ENCODE measurements around the gene NR5A2.

The NR5A2 gene

GRCh38 chr1:200207711-200208126 lies 180.2 kb downstream of the NR5A2 start:
- DNase-seq: no peak

DNA sequence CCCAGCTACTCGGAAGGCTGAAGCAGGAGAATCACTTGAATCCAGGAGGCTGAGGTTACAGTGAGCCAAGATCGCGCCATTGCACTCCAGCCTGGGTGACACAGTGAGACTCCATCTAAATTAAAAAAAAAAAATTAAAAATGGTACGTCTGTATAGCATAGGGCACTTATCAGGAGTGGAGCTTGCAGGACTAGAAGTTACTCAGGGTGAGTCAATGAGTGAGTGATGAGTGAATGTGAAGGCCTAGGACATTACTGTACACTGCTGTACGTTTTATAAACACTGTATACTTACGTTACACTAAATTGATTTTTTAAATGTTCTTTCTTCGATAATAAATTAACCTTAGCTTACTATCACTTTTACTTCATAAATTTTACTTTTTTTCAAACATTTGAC lies 183.6 kb downstream of the NR5A2 start:
- DNase-seq: no peak

GRCh38 chr1:200213392-200213791 lies 185.9 kb downstream of the NR5A2 start:
- no peak for DNase-seq

DNA sequence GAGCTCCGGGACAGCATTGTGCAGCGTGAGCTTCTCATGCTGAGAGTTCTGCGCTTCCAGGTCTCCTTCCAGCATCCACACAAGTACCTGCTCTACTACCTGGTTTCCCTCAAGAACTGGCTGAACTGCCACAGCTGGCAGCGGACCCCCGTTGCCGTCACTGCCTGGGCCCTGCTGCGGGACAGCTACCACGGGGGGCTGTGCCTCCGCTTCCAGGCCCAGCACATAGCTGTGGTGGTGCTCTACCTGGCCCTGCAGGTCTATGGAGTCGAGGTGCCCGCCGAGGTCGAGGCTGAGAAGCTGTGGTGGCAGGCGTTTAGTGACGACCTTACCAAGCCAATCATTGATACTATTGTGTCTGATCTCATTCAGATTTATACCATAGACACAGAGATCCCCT lies 186.4 kb downstream of the NR5A2 start:
- DNase-seq: no peak

DNA sequence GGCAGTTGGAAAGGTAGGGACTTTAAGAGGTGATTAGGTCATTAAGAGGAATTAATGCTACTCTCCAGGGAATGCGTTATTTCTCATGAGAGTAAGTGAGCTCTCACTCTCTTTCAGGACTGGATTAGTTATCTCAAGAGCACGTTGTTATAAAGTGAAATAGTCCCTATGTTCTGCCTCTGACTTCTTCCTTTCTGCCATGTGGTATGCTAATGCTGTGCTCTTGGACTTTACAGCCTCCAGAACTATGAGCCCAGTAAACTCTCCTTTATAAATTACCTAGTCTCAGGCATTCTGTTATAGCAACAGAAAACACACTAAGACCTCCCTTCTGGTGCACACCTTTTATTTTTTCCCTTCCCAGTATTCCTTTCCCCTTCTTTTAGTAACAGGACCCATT lies 187.8 kb downstream of the NR5A2 start:
- no peak for DNase-seq

DNA sequence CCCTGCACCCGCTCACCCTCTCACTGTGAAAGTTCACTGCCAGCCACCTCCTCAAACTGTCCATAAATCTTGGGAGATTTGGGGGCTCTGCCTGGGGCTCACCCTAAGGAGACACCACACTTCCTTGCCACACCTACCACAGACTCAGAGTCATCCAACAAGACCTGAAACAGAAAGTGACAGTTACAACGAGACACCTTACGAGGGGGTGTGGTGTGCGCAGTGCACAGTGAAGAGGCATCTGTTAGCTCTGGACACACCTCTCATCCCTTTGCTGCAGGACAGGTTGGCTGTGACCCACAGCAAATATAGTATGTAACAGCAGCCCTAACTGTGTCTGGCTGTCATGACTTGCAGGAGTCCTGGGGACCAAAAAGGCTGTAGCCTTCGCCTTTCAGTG lies 190.2 kb downstream of the NR5A2 start:
- no peak for DNase-seq

GRCh38 chr1:200221614-200222282 lies 194.2 kb downstream of the NR5A2 start:
- DNase-seq: no peak

GRCh38 chr1:200223207-200223606 lies 195.7 kb downstream of the NR5A2 start:
- DNase-seq: no peak

- no peak for DNase-seq
Measured at GRCh38 chr1:200223613-200224012, 196.1 kb downstream of the NR5A2 start.

DNA sequence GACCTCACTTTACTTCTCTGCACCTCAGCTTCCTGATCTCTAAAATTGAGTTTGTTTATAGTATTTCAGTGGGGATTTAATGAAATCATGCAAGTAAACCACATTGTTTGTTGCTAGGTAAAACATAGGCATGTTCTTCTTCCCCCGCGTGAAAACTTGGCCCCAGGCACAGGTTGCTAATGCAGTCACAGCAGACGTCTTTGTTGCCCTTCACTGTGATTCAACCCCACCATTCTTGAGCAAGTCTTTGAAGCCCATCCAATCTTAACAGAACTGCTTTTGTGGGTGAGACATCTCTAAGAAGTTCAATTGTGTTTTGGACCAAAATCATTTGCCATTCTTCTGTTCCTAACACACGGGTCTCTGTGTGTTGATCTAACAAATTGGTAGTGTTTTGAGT lies 196.8 kb downstream of the NR5A2 start:
- no peak for DNase-seq

DNA sequence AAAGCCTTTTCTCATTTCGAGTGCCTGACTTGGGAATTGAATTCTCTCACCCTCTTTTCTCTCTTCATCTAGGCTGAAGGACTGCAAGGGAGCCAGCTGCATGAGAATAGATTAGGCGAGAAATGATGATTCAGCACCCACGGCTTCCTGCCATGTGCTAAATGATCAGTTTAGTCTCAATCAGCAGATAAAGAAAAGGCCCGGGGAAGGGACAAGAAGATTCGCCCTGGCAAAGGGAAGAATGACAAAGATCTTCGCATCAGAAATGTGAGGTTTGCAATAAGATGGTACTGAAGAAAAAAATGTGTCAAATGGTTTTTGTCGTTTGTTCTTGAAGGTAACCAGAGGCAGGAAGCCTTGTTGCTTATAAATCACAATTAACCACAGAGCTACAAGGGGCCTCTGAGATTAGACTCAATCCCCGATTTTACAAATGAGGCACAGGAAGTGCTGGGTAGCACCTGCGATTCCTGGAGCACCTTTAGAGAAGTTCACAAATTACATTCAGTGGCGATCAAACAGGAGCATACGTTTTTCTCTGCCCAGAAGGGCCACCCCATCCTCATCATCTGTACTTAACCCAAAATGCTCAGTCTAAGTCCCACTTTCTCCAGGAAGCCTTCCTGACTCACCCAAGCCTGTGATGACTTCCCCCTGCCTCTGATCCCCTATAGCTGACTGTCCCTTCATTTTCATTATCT lies 198.9 kb downstream of the NR5A2 start:
- DNase-seq: no peak

- DNase-seq: no peak
Measured at GRCh38 chr1:200226969-200227303, 199.4 kb downstream of the NR5A2 start.

All from SIG-M5 (cell line).